ENCODE measurements around the gene DCAF6.
"Not testable (repeated sequence)": the region's sequence is repeated elsewhere in the genome, so short reads cannot be mapped to it uniquely, and the experiment has no call there.

The DCAF6 gene, protein sequence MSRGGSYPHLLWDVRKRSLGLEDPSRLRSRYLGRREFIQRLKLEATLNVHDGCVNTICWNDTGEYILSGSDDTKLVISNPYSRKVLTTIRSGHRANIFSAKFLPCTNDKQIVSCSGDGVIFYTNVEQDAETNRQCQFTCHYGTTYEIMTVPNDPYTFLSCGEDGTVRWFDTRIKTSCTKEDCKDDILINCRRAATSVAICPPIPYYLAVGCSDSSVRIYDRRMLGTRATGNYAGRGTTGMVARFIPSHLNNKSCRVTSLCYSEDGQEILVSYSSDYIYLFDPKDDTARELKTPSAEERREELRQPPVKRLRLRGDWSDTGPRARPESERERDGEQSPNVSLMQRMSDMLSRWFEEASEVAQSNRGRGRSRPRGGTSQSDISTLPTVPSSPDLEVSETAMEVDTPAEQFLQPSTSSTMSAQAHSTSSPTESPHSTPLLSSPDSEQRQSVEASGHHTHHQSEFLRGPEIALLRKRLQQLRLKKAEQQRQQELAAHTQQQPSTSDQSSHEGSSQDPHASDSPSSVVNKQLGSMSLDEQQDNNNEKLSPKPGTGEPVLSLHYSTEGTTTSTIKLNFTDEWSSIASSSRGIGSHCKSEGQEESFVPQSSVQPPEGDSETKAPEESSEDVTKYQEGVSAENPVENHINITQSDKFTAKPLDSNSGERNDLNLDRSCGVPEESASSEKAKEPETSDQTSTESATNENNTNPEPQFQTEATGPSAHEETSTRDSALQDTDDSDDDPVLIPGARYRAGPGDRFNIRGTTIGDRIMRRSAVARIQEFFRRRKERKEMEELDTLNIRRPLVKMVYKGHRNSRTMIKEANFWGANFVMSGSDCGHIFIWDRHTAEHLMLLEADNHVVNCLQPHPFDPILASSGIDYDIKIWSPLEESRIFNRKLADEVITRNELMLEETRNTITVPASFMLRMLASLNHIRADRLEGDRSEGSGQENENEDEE

DNA sequence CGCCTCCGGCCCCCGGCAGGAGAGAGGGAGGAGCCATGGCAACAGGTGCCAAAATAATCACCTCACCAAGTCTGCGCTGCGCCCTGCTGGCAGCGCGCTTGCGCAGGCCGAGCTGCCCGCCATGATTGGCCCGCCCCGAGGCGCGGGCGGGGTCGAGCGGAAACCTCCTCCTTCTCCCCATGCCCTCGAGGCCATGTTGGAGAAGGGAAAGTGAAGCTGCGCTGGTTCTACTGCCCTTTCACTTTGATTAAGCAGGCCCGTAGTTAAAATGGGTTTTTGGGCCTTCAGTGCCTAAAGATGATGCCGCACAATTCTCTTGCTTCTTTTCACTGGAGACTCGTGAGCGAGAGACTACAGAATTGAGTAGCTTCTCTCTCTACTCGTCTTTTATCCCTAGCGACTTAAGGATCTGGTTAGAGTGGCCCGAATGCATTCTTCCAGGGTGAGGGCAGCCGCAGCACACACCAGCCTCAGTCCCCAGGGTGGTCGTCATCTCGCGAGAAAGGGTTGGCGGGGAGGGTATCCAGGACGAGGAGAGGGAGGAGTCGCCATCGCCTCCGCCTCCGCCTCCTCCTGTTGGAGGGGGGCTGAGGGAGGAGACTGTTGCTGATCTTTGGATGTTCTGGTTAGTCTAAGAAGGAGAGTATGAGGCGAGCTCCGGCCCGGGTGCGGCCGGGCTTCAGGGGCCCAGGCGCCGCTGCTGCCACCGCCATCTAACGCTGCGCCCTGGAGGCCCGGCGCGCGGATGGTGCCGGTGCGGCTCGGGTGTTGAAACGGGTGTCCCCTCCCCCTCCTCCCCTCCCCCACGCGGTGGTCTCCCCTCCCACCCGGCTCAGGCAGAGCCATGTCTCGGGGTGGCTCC, at the start of gene DCAF6:
Gene DCAF6 (plus strand): TSS at position 616 of the 862 bp plus-strand sequence. CDS start 229 bp downstream, at position 845.
- peak; percentile 99 for DNase-seq
- in situ Hi-C loops (cut with HindIII; ENCODE audit: low pct_ligation_motif_present, low pct_unique_long_range_greater_than_20kb, low sequenced_read_pairs) = no loop called here

DNA sequence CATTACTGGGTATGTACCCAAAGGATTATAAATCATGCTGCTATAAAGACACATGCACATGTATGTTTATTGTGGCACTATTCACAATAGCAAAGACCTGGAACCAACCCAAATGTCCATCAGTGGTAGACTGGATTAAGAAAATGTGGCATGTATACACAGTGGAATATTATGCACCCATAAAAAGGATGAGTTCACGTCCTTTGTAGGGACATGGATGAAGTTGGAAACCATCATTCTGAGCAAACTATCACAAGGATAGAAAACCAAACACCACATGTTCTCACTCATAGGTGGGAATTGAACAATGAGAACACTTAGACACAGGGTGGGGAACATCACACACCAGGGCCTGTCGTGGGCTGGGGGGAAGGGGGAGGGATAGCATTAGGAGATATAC, 49.3 kb upstream of the DCAF6 start:
- in situ Hi-C loops (cut with HindIII; ENCODE audit: low pct_ligation_motif_present, low pct_unique_long_range_greater_than_20kb, low sequenced_read_pairs); DNase-seq: not testable (repeated sequence)

DNA sequence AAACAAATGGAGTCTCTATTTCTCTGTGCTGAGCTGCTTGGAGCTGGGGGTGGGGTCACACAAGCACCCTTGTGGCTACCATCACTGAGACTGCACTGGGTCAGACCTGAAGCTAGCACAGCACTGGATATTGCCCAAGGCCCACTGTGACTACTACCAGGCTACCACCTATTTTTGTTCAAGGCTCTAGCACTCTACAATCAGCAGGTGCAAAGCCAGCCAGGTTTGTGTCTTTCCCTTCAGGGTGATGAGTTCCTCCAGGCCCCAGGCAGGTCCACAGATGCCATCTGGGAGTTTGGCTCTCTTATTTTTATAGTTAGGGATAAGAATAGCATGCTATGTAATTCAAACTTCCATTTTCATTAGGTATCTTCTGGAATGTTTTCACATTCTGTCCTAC, 46.1 kb upstream of the DCAF6 start:
- in situ Hi-C loops (cut with HindIII; ENCODE audit: low pct_ligation_motif_present, low pct_unique_long_range_greater_than_20kb, low sequenced_read_pairs) = no loop called here
- no peak for DNase-seq

DNA sequence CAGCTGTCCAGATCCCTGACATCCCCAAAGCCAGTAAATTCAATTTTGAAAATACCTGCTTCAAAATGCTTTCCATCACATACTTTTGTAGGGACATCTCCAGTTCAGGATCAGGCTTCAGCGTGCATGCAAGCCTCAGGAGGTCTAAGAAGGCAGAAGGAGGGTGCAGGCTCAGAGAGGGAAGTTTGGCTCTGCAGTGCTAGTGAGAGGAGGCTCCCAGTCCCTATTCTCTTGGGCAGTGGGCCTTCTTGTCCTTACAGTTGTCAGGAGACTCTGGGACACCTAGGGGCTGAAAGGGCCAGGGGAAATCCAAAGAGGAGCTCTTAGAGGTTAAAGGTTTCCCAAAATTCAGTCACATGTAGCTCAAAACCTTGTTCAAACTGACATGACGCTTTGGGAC, 42.7 kb upstream of the DCAF6 start:
- no peak for DNase-seq
- in situ Hi-C loops (cut with HindIII; ENCODE audit: low pct_ligation_motif_present, low pct_unique_long_range_greater_than_20kb, low sequenced_read_pairs) = no loop called here

DNA sequence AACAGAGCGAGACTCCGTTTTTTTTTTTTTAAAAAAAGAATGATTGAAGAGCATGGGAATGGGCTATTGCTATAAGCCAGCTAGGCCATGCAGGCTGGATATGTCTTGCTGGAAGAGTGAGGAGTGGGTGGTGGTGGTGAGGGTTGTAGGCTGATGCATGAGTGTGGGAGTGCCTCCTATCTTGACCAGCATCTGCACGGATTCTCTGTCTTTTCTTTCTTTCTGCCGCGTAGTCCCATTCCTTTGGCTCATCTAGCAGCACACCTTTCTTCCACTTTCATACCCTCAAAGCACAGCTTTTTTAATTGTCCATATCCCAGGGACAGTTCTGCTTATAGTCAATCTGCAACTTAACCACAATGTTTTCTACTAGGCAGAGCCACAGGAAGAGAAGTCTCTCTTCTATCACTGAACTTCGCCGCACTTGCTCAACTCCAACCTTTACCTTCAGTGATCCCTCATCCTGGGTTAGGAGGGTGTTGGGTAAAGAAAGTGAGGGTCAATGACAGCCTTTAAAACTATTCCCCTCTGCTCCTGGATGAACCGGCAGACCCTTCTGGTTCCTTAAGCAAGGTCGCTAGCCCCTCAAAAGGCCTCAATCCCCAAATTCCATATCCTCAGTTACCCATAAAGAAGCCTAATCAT, 37.8 kb upstream of the DCAF6 start:
- no peak for DNase-seq
- in situ Hi-C loops (cut with HindIII; ENCODE audit: low pct_ligation_motif_present, low pct_unique_long_range_greater_than_20kb, low sequenced_read_pairs) = no loop called here

DNA sequence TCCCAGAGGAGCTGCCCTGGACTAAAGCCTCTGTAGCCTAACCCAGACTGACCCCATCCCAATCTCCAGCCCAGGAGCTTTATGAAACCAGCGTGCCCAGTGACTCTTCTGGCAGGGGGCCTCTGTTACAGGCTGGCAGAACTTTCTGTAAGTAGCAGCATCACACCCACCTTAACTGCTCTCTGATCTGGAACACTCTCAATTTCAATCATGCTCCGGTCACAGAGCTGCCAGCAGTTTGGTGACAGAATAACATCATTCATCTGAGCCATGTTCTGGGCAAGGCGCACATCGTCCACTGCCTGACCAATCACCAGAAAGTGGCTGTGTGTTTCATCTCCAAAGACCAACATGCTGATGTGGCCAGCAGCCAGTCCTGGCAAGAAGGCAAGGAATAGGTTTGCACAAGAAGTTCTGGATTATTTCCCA, 37.2 kb upstream of the DCAF6 start:
- in situ Hi-C loops (cut with HindIII; ENCODE audit: low pct_ligation_motif_present, low pct_unique_long_range_greater_than_20kb, low sequenced_read_pairs) = no loop called here
- DNase-seq = no peak

DNA sequence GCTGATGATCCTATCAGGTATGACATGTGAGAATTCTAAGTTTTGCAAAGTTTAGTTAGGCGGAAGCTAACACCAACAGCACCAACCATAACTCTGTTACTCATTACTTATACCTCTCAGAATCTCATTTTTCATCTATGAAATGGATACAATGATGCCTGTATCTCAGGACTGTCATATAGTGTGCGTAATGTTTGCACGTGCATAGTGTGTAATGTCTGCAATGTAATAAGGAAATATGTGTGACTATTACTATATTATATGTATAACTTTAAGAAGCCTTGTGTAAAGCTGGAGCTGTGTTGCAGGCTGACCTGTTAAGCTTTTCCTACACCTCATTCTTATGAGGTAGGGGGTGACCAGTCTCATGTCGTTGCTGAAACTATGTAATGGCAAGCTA, 35.6 kb upstream of the DCAF6 start:
- DNase-seq = no peak
- in situ Hi-C loops (cut with HindIII; ENCODE audit: low pct_ligation_motif_present, low pct_unique_long_range_greater_than_20kb, low sequenced_read_pairs) = no loop called here

DNA sequence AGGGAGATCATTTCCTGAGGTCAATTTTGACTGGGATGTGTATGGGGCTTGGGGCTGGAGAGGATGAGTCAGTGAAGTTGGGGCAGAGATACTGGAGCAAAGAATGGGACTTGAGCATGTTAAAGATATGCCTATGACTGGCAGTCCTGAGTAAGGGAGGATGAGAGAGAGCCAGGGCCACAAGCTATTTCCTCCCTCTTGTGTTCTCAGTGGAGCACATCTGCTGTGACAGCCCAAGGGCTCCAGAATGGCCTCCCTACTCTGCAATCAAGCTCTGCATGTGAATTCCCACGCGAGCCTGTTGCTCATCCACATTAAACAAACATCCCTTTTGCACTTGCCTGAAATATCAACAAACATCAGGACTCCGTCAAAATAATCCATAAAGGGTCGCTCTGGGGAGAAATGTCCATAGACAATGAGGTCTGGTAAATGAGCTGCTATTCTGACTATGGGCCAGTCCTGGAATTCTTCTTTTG, 31.8 kb upstream of the DCAF6 start:
- DNase-seq = peak; percentile 49
- in situ Hi-C loops (cut with HindIII; ENCODE audit: low pct_ligation_motif_present, low pct_unique_long_range_greater_than_20kb, low sequenced_read_pairs) = no loop called here

DNA sequence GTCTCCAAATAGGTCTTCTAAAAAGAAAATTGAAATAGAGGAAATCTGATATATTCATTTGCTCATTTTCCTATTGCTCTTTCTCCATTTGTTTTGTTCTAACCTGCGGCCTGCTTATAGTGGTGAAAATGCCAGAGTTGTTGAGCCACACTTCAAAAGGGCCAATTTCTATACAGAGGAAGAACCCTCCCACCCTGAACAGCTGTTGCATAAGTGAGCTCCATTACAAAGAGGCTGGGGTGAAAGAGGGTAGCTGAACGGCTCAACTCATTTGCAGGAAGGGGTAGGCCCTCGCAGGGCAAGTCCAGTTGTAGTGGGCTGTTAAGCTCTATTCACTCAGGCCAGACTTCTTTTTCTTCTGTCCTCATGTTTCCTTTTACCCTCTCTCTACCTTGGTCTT, 31.3 kb upstream of the DCAF6 start:
- in situ Hi-C loops (cut with HindIII; ENCODE audit: low pct_ligation_motif_present, low pct_unique_long_range_greater_than_20kb, low sequenced_read_pairs) = no loop called here
- no peak for DNase-seq

DNA sequence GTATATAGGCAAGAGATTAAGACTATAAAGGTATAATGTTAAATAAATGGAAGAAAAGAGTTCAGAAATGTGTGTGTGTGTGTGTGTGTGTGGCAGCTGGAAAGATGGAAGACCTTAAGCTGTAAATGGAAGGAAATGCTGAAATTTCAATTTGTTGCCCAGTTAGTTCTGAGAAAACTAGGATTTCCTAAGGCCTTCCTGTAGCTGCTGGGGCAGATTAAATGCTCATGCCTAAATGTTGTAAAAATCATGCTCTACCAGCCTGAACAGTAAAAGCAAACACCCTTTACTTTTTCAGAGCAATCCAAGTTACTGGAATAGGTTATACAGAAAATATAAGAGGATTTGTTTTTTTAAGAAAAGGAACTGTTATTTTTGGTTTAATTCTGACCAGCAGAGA, 30.8 kb upstream of the DCAF6 start:
- in situ Hi-C loops (cut with HindIII; ENCODE audit: low pct_ligation_motif_present, low pct_unique_long_range_greater_than_20kb, low sequenced_read_pairs) = no loop called here
- no peak for DNase-seq

DNA sequence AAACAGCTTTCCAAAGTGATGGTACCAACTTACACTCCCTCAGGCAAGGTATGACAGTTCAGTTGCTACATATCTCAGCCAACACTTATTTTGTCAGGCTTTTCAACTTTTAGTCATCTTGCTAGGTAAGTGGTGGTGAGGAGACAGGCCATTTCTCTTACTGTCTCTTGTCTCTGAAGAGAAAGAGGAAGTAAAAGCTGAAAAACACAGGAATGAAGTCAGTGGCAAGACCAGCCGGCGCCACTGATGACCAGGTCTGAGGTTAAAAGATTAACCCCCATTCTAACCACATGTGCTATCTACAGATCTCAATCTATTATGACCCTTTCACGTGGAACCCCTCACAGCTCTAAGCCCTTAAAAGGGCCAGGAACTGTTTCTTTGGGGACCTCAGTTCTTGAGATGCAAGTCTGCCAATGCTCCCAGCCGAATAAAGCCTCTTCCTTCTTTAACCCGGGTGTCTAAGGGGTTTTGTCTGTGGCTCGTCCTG, 26.7 kb upstream of the DCAF6 start:
- in situ Hi-C loops (cut with HindIII; ENCODE audit: low pct_ligation_motif_present, low pct_unique_long_range_greater_than_20kb, low sequenced_read_pairs) = no loop called here
- no peak for DNase-seq

DNA sequence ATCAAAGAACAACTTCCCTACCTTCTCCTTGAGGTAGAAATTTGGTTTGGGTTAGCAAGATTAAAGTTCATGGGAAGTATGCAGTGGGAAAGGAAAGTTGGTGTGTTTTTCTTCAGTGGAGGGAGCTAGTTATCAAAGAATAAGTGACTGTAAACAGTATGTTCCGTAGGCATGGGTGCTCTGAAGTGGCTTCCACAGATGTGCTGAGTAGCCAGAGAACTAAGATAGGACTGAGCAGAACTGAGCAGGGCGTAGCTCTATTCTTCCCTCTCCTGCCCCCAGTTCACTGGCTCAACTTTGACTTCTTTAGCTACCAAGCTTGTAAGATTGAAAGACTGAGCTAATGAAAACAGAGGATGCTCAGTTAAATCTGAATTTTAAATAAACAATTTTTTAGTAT, 26.0 kb upstream of the DCAF6 start:
- in situ Hi-C loops (cut with HindIII; ENCODE audit: low pct_ligation_motif_present, low pct_unique_long_range_greater_than_20kb, low sequenced_read_pairs) = no loop called here
- DNase-seq = no peak

DNA sequence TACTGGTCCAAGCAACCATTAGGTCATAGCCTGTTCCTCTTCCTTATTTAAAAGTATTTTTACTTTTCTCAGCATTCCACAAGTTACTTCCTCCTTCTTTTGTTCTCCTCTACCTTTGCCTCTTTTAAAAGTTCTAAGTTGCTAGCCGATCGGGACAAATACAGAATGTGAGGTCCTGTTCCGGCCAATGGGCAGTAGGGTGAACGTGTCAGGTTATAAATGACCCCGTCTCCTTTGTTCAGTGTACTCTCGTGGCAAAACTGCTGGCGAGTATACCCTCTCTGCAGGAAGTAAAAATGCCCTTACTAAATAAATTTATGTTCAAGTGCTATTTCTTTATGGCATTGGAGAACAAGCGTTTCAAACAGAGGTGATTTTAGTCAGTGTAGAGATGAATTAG, 25.1 kb upstream of the DCAF6 start:
- in situ Hi-C loops (cut with HindIII; ENCODE audit: low pct_ligation_motif_present, low pct_unique_long_range_greater_than_20kb, low sequenced_read_pairs) = no loop called here
- no peak for DNase-seq

DNA sequence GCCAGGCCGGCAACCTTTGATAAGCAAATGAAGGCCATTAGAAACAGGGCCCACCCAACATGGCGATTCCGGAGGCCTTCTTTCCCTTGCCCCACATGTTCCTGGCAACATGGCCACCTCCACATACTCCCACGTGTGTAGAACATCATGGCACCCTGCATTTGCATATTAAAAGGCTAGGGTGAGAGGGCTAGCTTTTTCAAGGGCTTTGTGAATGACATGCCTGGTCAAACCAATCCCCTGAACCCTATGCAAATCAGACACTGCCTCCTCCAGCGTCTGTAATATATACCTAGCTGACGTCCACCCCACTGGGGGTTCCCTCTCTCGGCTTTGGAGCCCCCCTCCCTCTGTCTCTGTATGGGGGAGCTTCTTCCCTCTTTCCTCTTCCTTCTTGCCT, 24.2 kb upstream of the DCAF6 start:
- DNase-seq = no peak
- in situ Hi-C loops (cut with HindIII; ENCODE audit: low pct_ligation_motif_present, low pct_unique_long_range_greater_than_20kb, low sequenced_read_pairs) = no loop called here

DNA sequence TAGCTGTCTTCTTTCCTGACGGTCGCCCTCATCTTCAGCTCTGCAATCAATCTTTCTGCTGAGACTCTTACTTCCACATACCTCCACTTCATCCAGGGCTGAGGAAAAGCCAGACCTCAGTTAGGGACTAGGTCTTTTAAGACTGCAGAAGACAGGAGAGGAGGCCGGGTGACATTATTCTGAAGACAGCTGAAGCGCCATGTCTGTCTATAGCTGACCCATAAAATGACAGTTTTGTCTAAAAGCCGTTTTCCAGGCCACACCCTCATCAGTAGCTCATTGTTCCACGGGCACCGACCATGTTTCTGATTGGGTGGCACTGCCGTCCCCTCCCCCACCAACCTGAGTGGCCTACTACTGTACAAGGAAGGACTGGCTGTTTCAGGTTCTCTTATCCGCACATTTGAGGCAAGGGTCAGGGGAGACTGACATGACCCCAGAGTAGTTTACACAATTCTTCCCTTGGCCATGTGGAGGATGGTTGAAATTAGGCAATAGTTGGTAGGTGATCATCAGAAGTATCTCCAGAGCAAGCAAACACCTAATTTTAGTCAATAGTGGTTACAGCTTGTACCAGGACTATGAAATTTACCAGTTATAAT, 22.5 kb upstream of the DCAF6 start, which contains the start of gene ADCY10:
Gene ADCY10 (minus strand): TSS at position 240 of the 602 bp plus-strand sequence. CDS start 8,994 bp downstream, outside the sequence.
- in situ Hi-C loops (cut with HindIII; ENCODE audit: low pct_ligation_motif_present, low pct_unique_long_range_greater_than_20kb, low sequenced_read_pairs) = no loop called here
- DNase-seq = no peak

DNA sequence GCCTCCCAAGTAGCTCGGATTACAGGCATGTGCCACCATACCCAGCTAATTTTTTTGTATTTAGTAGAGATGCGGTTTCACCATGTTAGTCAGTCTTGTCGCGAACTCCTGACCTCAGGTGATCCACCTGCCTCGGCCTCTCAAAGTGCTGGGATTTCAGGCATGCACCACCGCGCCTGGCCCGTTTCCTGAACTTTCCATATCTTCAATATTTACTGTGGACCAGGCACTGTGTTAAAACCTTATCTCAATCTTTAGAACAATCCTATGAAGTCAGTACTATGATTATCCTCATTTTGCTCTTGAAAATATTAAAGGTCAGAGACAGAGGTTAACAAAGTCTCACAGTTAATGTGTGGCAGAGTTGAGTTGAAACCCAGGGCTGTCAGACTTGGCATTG, 20.9 kb upstream of the DCAF6 start:
- no peak for DNase-seq
- in situ Hi-C loops (cut with HindIII; ENCODE audit: low pct_ligation_motif_present, low pct_unique_long_range_greater_than_20kb, low sequenced_read_pairs) = no loop called here

DNA sequence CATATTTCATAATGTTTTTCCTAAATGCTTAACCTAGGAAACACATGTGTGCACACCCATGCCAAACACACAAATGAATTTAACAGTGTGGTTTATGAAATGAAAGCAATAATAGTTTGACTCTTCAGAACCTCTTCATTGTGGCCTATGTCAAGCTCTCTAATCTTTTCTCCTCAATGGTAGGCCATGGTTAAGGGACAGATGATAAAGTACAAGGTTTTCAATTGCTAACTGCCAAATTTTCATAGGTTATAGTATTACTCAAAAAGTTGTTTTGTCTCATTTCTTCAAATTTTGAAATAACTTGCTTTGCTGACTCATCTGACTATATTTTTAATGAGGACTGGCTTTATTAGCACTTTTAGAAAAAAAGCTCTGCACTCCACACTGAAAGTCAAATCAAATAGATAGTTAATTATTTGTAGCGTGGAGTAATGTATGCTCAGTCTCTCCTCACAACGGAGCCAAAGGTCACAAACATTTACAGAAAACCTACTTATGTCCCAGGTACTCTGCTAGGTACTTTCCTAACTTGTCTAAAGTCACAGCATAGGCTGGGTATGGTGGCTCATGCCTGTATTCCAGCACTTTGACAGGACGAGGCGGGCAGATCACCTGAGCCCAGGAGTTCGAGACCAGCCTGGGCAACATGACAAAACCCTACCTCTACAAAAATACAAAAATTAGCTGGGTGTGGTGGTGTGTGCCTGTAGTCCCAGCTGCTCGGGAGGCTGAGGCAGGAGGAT, 19.5 kb upstream of the DCAF6 start:
- DNase-seq = no peak
- in situ Hi-C loops (cut with HindIII; ENCODE audit: low pct_ligation_motif_present, low pct_unique_long_range_greater_than_20kb, low sequenced_read_pairs) = no loop called here
